ENCODE data around the gene LRRFIP2.
"Not testable (repeated sequence)": the region's sequence is repeated elsewhere in the genome, so short reads cannot be mapped to it uniquely, and the experiment has no call there.

Gene LRRFIP2, protein sequence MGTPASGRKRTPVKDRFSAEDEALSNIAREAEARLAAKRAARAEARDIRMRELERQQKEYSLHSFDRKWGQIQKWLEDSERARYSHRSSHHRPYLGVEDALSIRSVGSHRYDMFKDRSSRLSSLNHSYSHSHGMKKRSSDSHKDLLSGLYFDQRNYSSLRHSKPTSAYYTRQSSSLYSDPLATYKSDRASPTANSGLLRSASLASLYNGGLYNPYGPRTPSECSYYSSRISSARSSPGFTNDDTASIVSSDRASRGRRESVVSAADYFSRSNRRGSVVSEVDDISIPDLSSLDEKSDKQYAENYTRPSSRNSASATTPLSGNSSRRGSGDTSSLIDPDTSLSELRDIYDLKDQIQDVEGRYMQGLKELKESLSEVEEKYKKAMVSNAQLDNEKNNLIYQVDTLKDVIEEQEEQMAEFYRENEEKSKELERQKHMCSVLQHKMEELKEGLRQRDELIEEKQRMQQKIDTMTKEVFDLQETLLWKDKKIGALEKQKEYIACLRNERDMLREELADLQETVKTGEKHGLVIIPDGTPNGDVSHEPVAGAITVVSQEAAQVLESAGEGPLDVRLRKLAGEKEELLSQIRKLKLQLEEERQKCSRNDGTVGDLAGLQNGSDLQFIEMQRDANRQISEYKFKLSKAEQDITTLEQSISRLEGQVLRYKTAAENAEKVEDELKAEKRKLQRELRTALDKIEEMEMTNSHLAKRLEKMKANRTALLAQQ

DNA sequence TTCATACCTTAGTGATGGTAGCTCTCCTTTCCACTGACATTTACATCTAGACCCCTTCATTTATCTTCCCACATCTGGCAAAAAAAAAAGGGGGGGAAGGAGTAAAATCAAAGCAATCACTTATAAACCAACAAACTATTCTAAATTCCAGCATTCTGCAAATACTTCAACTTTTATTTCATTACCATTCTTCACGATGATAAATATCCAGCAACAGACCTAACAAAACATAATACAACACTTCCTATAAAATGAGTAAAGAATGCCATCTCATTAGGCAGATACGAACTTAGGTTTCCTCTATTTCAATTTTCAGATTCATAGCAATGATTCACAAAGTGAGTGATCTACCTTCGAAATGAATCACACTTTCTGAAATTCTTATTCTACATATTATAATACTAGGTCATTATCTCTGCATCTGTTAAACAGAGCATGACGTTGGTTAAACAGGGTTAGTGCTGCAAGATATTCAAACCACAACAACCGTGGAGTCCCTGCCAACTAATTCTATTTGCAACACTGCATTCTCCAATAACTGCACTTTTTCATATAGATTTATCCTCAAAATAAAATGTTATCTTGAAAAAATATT, at the start of gene LRRFIP2:
Gene LRRFIP2 (minus strand): TSS at position 51 of the 595 bp plus-strand sequence. CDS start 25,599 bp downstream, outside the sequence.
- DNase-seq (ENCODE audit: low read depth), result peak; percentile 6

DNA sequence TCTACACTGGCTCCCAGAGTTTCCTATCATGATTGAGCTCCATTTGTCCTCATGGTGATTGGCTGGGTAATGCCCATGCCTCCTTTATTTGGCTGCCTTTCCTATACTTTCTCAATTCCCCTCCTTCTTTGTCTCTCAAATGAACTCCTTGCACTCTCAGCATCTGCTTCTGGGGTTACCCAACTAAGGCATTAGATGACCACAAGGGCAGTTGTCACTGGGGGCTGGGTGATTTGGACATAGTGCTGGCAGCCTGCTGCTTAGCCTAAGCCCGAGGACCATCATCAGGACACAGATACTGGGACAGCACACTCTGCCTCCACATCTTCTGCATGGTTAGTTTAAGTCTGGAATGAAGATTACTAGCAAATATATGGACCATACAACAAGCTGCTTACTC, 49.2 kb upstream of the LRRFIP2 start:
- DNase-seq (ENCODE audit: low read depth), result no peak

DNA sequence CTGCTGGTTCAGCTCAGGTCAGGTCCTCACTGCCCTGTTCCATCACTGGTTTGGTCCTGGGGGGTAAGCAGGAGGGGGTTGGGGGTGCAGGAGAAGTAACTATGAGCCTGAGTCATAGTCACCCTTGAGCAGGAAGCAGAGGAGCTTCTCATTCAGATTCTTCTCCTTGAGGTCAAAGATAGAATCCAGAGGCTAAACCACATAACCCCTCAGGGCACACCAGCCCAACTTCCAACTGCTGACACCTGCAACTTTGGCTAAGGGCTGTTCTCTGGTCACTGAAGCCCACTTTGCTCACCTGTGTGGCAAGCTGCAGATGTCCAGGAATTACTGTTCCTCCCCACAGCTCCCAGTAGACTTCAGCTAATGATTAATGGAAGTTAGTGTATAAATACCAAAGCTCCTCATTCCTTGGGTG, 48.8 kb upstream of the LRRFIP2 start:
- DNase-seq (ENCODE audit: low read depth), result no peak

DNA sequence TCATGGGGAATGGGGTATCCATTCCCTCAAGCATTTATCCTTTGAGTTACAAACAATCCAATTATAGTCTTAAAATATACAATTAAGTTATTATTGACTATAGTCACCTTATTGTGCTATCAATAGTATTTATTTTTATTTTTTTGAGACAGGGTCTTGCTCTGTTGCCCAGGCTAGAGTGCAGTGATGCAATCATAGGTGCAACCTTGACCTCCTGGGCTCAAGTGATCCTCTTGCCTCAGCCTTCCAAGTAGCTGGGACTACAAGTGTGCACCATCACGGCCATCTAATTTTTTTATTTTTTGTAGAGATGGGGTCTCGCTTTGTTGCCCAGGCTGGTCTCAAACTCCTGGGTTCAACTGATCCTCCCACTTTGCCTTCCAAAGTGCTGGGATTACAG, 48.2 kb upstream of the LRRFIP2 start:
- DNase-seq (ENCODE audit: low read depth), result not testable (repeated sequence)

DNA sequence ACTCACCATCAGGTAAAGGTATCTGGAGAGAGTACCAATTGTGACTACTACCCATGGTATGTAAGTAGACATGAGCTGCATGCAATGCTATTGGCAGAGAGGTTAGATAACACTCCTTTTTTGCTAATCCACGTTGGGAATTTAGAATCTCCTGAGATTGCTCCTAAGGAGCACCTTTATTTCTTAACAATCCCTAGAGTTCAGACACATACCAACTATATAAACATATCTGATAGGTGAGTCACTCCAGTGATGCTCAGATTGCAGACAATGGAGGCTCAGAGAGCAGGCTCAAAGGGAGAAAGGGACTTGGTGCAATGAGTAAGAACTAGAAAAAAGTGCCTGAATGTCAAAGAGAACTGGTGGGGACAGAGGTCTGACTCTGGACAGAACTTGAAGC, 47.0 kb upstream of the LRRFIP2 start:
- DNase-seq (ENCODE audit: low read depth), result no peak

- DNase-seq (ENCODE audit: low read depth), result no peak
These were observed 44.9 kb upstream of the LRRFIP2 start for GRCh38 chr3:37219266-37219665.

DNA sequence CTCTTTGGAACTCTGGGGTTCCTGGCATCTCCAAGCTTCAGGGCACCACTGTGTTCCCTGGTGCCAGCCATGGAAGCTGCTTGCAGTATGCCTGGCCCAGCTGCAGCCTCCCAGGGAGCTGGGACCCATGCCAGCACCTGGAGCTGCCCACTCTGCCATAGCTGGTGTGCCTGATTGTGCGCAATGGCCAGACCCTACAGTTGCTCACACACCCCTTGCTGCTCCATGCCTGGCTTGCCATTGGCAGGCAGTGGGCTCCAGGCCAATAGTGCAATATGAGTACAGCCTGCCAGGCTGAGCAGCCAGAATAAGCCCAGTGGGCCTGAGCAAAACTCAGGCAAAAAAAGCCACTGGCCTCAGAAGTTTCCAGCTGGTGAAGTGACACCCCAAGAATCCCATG, 43.8 kb upstream of the LRRFIP2 start:
- no peak for DNase-seq (ENCODE audit: low read depth)

GRCh38 chr3:37217098-37217849, 42.9 kb upstream of the LRRFIP2 start:
- no peak for DNase-seq (ENCODE audit: low read depth)

DNA sequence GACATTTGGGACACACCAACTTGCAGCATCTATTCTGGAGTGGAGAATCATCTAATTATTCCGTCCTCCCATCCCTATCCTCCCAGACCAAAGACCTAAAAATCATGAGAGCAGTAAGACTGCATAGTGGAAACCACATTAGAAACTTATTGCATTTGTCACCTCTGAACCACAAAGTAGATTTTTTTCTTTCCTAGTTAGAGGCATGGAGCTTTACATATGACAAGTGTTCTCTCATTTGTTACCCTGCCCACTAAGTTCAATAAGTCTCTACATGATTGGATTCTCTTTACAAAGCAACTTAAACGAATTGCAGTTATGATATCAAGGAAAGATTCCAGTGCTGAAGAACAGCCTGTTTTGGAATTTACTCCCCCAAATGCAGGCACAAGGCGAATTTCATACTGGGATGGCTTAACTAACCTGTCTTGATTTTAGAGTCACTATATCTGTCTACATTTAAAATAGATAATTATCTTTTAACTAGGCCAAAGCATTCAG, 42.3 kb upstream of the LRRFIP2 start:
- DNase-seq (ENCODE audit: low read depth), result no peak

DNA sequence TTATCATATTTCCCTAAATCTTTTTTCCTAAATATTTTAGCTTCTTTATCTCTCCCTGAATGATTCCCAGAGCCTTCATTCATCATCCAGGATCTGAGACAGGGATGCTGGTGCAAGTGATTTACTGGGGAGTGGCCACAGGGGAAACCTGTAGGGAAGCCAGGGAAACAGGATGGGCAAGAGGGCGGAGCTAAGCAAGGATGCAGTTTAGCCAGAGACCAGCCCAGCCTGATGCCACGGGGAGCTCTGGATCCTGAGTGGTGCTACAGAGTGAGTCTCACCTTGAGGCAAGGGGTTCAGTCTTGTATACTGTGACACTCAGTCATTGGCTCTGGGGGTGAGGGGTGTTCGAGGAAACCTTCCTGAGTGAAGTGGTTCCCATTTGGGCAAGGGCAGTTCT, 39.7 kb upstream of the LRRFIP2 start:
- no peak for DNase-seq (ENCODE audit: low read depth)

- DNase-seq (ENCODE audit: low read depth), result no peak
These were observed 35.8 kb upstream of the LRRFIP2 start for GRCh38 chr3:37210230-37210629.

DNA sequence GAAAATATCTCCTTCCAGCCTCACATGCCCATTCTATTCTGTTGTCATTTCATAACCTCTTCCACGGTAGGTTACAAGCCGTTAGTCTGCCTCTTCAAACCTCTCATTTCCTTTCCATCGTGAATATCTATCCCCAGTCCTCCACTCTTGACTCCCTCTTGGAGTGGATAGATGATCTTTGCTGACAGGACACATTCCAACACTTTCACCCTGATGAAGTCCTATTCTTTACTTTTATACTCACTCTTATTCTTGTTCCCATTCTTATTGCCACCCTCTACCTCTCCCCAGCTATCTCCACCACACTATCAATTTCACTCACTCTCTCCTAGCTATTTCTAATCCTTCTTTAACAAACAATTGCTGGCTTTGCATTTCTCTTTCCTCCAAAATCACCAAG, 34.2 kb upstream of the LRRFIP2 start:
- DNase-seq (ENCODE audit: low read depth), result not testable (repeated sequence)

DNA sequence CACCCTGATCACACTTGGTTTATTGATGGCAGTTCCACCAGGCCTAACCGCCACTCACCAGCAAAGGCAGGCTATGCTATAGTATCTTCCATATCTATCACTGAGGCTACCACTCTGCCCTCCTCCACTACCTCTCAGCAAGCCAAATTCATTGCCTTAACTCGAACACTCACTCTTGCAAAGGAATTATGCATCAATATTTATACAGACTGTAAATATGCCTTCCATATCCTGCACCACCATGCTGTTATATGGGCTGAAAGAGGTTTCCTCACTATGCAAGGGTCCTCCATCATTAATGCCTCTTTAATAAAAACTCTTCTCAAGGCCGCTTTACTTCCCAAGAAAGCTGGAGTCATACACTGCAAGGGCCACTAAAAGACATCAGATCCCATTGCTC, 33.6 kb upstream of the LRRFIP2 start:
- DNase-seq (ENCODE audit: low read depth), result not testable (repeated sequence)

- DNase-seq (ENCODE audit: low read depth), result not testable (repeated sequence)
These were observed 31.7 kb upstream of the LRRFIP2 start for GRCh38 chr3:37206041-37206440.

DNA sequence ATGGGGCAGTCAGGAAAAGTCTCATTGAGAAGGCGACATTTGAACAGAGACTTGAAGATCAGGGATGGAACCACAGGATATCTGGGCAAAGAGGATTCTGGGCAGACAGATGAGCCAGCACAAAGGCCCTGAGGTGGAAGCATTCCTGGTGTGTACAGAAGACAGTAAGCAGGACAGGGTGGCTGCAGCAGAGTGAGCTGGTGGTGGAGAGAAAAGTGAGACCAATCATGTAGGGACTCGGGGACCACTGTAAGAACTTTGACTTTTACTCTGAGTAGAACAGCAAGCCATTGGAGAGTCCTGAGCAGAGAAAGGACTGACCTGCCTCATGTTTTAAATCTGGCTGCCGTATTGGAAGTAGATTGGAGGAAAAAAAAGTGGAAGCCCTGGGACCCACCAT, 29.9 kb upstream of the LRRFIP2 start:
- no peak for DNase-seq (ENCODE audit: low read depth)

DNA sequence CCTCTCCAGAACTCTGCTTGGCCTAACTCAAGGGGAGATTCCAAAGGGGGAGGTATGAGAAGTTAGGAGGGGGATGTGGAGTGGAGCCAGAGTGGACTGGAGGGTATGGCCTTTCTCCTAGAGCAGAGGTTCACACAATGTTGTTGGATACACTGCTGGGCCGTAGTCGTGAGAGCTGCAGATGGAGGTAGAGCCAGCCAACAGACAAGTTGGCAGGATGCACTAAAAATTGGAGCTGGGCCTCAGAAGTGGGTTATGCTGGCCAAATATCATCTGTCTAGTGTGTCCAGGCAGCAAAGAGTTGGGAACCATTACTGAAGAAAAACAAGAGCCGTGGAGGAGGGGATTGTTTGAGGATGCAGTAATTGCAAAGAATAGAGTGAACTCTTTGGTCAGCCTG, 27.7 kb upstream of the LRRFIP2 start:
- no peak for DNase-seq (ENCODE audit: low read depth)

DNA sequence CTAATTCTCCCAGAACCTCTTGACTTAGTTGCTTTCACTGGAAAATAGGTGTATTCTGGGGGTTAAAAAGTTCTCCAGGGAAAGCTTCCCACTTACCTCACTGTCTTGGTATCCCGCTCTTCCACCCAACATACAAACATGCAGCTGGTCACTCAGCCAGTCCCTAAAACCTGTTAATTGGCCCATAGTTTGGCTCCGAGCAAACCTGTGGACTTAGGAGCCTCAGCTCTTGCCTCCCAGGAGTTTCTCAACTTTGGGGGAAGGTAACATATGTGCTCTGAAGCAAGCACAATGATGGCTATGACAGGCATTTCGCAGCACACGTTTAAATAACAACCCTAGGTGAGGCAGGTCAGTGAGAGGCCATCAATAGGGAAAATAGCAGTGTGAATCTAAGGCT, 25.8 kb upstream of the LRRFIP2 start:
- DNase-seq (ENCODE audit: low read depth), result no peak

DNA sequence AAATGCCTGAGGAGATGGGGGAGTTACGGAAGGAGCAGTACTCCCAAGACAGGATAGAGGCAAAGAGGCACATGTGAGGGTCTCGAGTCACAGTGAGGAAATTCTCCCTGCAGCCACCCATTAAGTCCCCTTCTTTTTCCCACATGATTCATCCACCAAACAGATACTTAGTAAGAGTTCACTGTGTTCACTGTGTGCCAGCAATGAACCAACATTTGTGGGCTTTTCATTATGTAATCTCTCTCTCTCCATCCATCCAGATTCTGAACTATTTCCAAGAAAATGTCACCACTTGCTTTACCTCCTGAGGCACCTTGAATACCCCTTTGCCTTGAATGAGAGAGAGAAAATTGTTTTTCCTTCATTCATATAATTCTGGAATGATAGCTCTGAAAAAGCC, 24.6 kb upstream of the LRRFIP2 start:
- no peak for DNase-seq (ENCODE audit: low read depth)

DNA sequence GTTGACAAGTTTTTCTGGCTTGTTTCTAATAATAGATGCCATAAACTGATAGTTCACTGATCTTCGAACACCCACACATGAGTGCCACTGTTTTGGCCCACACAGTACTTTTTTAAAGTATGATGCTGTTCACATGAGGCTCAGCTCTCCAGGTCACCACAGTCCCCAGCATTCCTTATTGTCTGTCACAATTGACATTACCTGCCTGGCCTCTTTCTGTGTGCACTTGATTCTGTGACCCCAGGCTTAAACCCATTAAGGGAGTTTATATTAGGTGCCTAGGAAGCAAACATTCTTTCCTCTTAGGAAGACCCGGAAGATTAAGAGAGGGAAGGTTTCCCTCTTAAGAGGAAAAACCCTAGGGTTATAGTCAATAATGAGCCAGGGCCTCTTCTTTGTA, 24.2 kb upstream of the LRRFIP2 start:
- no peak for DNase-seq (ENCODE audit: low read depth)

DNA sequence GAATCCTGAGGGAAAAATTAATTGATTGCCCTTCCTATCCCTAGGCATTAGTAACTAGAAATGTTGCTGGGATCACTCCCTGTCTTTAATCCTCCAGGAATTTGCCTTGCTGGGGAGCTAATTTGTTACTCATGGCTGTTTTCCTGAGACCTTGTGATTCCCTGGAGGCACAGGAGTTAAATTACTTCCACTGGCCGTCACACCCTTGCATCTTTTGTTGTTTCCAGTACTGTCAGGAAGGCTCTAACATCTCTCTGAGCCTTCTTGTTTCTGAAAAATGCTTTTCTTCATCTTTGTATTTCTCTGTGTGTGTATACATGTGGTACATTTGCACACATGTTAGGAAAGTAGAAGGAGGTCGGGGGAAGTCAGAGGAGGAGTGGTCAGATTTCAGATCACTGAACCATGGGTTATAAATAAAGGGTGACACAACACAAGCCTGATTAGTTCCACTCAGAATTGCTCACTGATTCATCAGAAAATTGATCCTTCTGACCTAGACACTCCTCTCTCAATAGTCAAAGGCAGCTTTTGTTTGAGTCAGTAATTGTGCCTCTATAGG, 23.5 kb upstream of the LRRFIP2 start:
- no peak for DNase-seq (ENCODE audit: low read depth)

GRCh38 chr3:37194533-37194932, 20.2 kb upstream of the LRRFIP2 start:
- no peak for DNase-seq (ENCODE audit: low read depth)

DNA sequence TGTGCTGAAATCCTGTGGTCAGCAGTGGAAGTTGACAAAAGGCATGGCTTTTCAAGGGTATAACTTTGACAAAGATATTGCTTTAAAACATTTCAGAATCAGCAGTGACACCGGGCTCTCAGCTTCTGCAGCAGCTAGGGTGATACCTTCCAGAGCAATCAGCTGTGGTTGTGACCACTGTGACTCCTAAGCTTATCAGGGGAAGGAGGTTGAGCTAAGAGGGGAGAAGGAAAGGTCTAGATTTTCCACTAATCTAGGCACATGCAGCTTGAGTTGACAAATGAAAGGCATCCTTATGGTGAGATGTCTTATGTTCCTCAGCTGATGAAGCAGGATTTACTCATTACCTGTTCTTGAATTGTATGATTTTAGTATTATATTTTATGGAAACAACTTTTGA, 16.3 kb upstream of the LRRFIP2 start:
- no peak for DNase-seq (ENCODE audit: low read depth)
